ENCODE results near the gene GALK2. TPM values are rescaled to one million over a fixed set of nuclear protein-coding genes. Genes with fewer than 3 reads are reported as not detected.
"Not testable (repeated sequence)": the region's sequence is repeated elsewhere in the genome, so short reads cannot be mapped to it uniquely, and the experiment has no call there.

Gene GALK2
- total RNA-seq, 1 donor from 2014 or later, result 21.3 TPM

DNA sequence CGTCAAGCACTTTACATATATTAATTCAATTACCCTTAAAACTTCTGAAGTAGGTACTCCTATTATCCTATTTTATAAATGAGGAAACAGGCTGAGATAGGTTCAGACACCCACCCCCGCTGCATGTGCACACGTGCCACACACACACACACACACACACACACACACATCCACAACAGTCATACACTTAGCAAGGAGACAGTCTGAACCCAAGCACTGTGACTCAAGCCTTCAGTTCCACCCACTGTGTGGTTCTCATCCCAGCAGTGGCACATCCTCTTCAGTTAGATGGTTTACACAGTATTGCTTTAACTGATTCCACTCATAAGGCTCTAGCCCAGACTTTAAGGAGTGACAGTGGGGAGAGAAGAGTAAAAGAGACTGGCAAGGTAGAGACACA lies 161.9 kb downstream of the GALK2 start:
- no peak for DNase-seq (ENCODE audit: low read depth, low spot score)
- H3K36me3 Mint-ChIP-seq (ENCODE audit: low read depth), result peaks cover 2% of the 10 kb centered on the region
- no peaks in the 10 kb centered on the region for H3K27me3 Mint-ChIP-seq (ENCODE audit: low read depth)
- H3K27ac Mint-ChIP-seq (ENCODE audit: unreplicated experiment), result no peak overlapping the region
- H3K4me1 Mint-ChIP-seq, result no peaks in the 10 kb centered on the region
- no peak for TF ChIP-seq CTCF (conservative IDR thresholded peaks at IDR 0.05)
- H3K9me3 Mint-ChIP-seq, result no peaks in the 10 kb centered on the region
- no peak overlapping the region for H3K4me3 Mint-ChIP-seq

GRCh38 chr15:49339656-49340055 lies 169.6 kb downstream of the GALK2 start:
- no peak overlapping the region for H3K27ac Mint-ChIP-seq (ENCODE audit: unreplicated experiment)
- peaks cover 20% of the 10 kb centered on the region for H3K36me3 Mint-ChIP-seq (ENCODE audit: low read depth)
- no peak for DNase-seq (ENCODE audit: low read depth, low spot score)
- peaks cover 5% of the 10 kb centered on the region for H3K4me1 Mint-ChIP-seq
- no peak overlapping the region for H3K4me3 Mint-ChIP-seq
- H3K27me3 Mint-ChIP-seq (ENCODE audit: low read depth), result no peaks in the 10 kb centered on the region
- TF ChIP-seq CTCF (conservative IDR thresholded peaks at IDR 0.05), result no peak
- H3K9me3 Mint-ChIP-seq, result peaks cover 9% of the 10 kb centered on the region

- Mint-ChIP-seq H3K9me3 (peaks cover 9% of the 10 kb centered on the region), H3K4me1 (peaks cover 5% of the 10 kb centered on the region), H3K27me3 (ENCODE audit: low read depth) (no peaks in the 10 kb centered on the region), H3K4me3 (no peak overlapping the region), H3K36me3 (ENCODE audit: low read depth) (peaks cover 19% of the 10 kb centered on the region), H3K27ac (ENCODE audit: unreplicated experiment) (no peak overlapping the region)
- no peak for DNase-seq (ENCODE audit: low read depth, low spot score)
- TF ChIP-seq CTCF (conservative IDR thresholded peaks at IDR 0.05), result no peak
Observed at GRCh38 chr15:49343546-49343945, 173.5 kb downstream of the GALK2 start.

DNA sequence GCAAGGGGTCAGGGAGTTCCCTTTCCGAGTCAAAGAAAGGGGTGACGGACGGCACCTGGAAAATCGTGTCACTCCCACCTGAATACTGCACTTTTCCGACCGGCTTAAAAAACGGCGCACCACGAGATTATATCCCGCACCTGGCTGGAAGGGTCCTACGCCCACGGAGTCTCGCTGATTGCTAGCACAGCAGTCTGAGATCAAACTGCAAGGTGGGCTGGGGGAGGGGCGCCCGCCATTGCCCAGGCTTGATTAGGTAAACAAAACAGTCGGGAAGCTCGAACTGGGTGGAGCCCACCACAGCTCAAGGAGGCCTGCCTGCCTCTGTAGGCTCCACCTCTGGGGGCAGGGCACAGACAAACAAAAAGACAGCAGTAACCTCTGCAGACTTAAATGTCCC lies 184.4 kb downstream of the GALK2 start:
- H3K4me1 Mint-ChIP-seq; H3K27me3 Mint-ChIP-seq (ENCODE audit: low read depth); DNase-seq (ENCODE audit: low read depth, low spot score); H3K4me3 Mint-ChIP-seq; H3K27ac Mint-ChIP-seq (ENCODE audit: unreplicated experiment); H3K36me3 Mint-ChIP-seq (ENCODE audit: low read depth): not testable (repeated sequence)
- peaks cover 13% of the 10 kb centered on the region for H3K9me3 Mint-ChIP-seq

- Mint-ChIP-seq H3K27ac (ENCODE audit: unreplicated experiment) (no peak overlapping the region), H3K36me3 (ENCODE audit: low read depth) (peaks cover 15% of the 10 kb centered on the region), H3K27me3 (ENCODE audit: low read depth) (no peaks in the 10 kb centered on the region), H3K4me1 (no peaks in the 10 kb centered on the region), H3K4me3 (no peak overlapping the region), H3K9me3 (peaks cover 11% of the 10 kb centered on the region)
- no peak for TF ChIP-seq CTCF (conservative IDR thresholded peaks at IDR 0.05)
- DNase-seq (ENCODE audit: low read depth, low spot score), result no peak
Observed at GRCh38 chr15:49361370-49361769, 191.3 kb downstream of the GALK2 start.

GRCh38 chr15:49366496-49366895 lies 196.4 kb downstream of the GALK2 start:
- DNase-seq (ENCODE audit: low read depth, low spot score), result no peak
- H3K27me3 Mint-ChIP-seq (ENCODE audit: low read depth), result no peaks in the 10 kb centered on the region
- H3K4me3 Mint-ChIP-seq, result no peak overlapping the region
- peaks cover 8% of the 10 kb centered on the region for H3K9me3 Mint-ChIP-seq
- H3K27ac Mint-ChIP-seq (ENCODE audit: unreplicated experiment), result no peak overlapping the region
- H3K4me1 Mint-ChIP-seq, result no peaks in the 10 kb centered on the region
- peaks cover 12% of the 10 kb centered on the region for H3K36me3 Mint-ChIP-seq (ENCODE audit: low read depth)
- TF ChIP-seq CTCF (conservative IDR thresholded peaks at IDR 0.05), result no peak
